HCT116 (cell line): ENCODE data around the gene BECN2. TPM values are rescaled to one million over a fixed set of nuclear protein-coding genes. Genes with fewer than 3 reads are reported as not detected.

ENCODE experiments used
- ATAC-seq: fragments of 200-7000 bp; cut with Tn5 transposase; 2 replicates; pipeline ENCODE4 v1.9.1; 2020; ENCODE audit warnings: mild to moderate bottlenecking, moderate library complexity
- BruUV-seq: library from RNA; stranded (reverse); fragments of 400-500 nt; replicated peaks from 2 replicates; lab custom pipeline; 2021; lab: Mats Ljungman, UMichigan
- CTCF ChIA-PET: fragments of 300-600 bp; sonication (Branson Sonifier 250); formaldehyde crosslinking; loops from one replicate; lab custom pipeline; 2021; ENCODE audit warnings: antibody characterized with exemption; lab: Charles Lee
- POLR2A ChIA-PET: fragments of 300-600, 350-600 bp; sonication (Branson Sonifier 250); formaldehyde crosslinking; loops from one replicate; lab custom pipeline; 2021; ENCODE audit warnings: antibody characterized with exemption; lab: Charles Lee
- RAD21 ChIA-PET, 2 experiments: fragments of 300-600 bp; sonication (Branson Sonifier 250); formaldehyde crosslinking; loops; one replicate each; lab custom pipeline; 2023; ENCODE audit warnings: low total read pairs in 2 of 2; ENCODE audit not compliant: uncharacterized antibody in 2 of 2, unreplicated experiment in 2 of 2, low non-redundant PET in 1 of 2; lab: Charles Lee
- DNase-seq: peaks from one replicate; pipeline ENCODE4 v3.0.0-alpha.2; 2010; ENCODE audit warnings: low read depth, low spot score
- H2AFZ ChIP-seq: fragments of 200-600 bp; shearing (Covaris generic), sonication (generic); 2 replicates; pipeline ENCODE4 v1.6.1; 2017; ENCODE audit warnings: low read depth, mixed run types, mixed read lengths, antibody characterized with exemption, low read length; ENCODE audit not compliant: poor library complexity, severe bottlenecking
- H3K27ac ChIP-seq: 2 replicates; pipeline ENCODE4 v1.5.1; 2012; ENCODE audit warnings: low read depth, low read length
- H3K27me3 ChIP-seq: fragments of 200-600 bp; sonication (generic); 2 replicates; pipeline ENCODE4 v1.6.1; 2016; ENCODE audit warnings: mixed run types, low read length, mixed read lengths; ENCODE audit not compliant: insufficient read depth
- H3K36me3 ChIP-seq, 2 experiments: fragments of 200-500 bp in 1 of 2; fragments of 200-600 bp in 1 of 2; sonication (Bioruptor generic) in 1 of 2; sonication (generic) in 1 of 2; 2 replicates each; pipeline versions ENCODE4 v1.5.1 to v1.6.1; 2014 to 2016; ENCODE audit warnings: low read length in 2 of 2, inconsistent platforms in 1 of 2, mixed read lengths in 1 of 2, mixed run types in 1 of 2; ENCODE audit not compliant: insufficient read depth in 2 of 2, control insufficient read depth in 1 of 2
- H3K4me1 ChIP-seq, 2 experiments: fragments of 200-600 bp in 1 of 2; sonication (generic) in 1 of 2; 2 replicates each; pipeline versions ENCODE4 v1.5.1 to v1.6.1; 2012 to 2017; ENCODE audit warnings: low read length in 2 of 2, inconsistent platforms in 1 of 2, mild to moderate bottlenecking in 1 of 2, mixed read lengths in 1 of 2, mixed run types in 1 of 2, moderate library complexity in 1 of 2; ENCODE audit not compliant: insufficient read depth in 2 of 2, control insufficient read depth in 1 of 2
- H3K4me2 ChIP-seq: fragments of 200-600 bp; sonication (generic); 2 replicates; pipeline ENCODE4 v1.6.1; 2017; ENCODE audit warnings: mixed run types, low read length, mixed read lengths
- H3K4me3 ChIP-seq, 2 experiments: fragments of 200-600 bp in 1 of 2; sonication (generic) in 1 of 2; replicated peaks in 1 of 2; 2 replicates each; pipeline ENCODE4 v1.5.1; 2011 to 2016; ENCODE audit warnings: low read length in 2 of 2, control low read depth in 1 of 2, low read depth in 1 of 2, mild to moderate bottlenecking in 1 of 2, mixed read lengths in 1 of 2, mixed run types in 1 of 2
- H3K79me2 ChIP-seq: fragments of 200-600 bp; sonication (generic); 2 replicates; pipeline ENCODE4 v1.6.1; 2017; ENCODE audit warnings: mild to moderate bottlenecking, mixed run types, low read length, moderate library complexity, mixed read lengths; ENCODE audit not compliant: insufficient read depth
- H3K9ac ChIP-seq: fragments of 200-600 bp; sonication (generic); 2 replicates; pipeline ENCODE4 v1.6.1; 2016; ENCODE audit warnings: low read length, mixed read lengths
- H3K9me2 ChIP-seq: fragments of 200-600 bp; sonication (generic), shearing (Covaris generic); 2 replicates; pipeline ENCODE4 v1.6.1; 2017; ENCODE audit warnings: mixed run types, mild to moderate bottlenecking, moderate library complexity; ENCODE audit not compliant: insufficient read depth
- H3K9me3 ChIP-seq, 2 experiments: fragments of 200-500 bp in 1 of 2; fragments of 200-600 bp in 1 of 2; sonication (Bioruptor generic) in 1 of 2; sonication (generic) in 1 of 2; 2 replicates each; pipeline ENCODE4 v1.6.1; 2014 to 2017; ENCODE audit warnings: low read length in 2 of 2, mixed read lengths in 2 of 2, inconsistent platforms in 1 of 2, low read depth in 1 of 2, mild to moderate bottlenecking in 1 of 2, mixed run types in 1 of 2, moderate library complexity in 1 of 2; ENCODE audit not compliant: control insufficient read depth in 1 of 2, insufficient read depth in 1 of 2
- H4K20me1 ChIP-seq: fragments of 200-600 bp; sonication (generic), shearing (Covaris generic); 2 replicates; pipeline ENCODE4 v1.6.1; 2017; ENCODE audit warnings: mixed run types, mild to moderate bottlenecking, moderate library complexity; ENCODE audit not compliant: insufficient read depth
- CBX3 ChIP-seq: IDR thresholded peaks from 2 replicates; pipeline ENCODE4 v1.6.1; 2012; ENCODE audit warnings: low read depth
- CEBPB ChIP-seq: IDR thresholded peaks from 2 replicates; pipeline ENCODE4 v1.6.1; 2012; ENCODE audit warnings: low read depth
- ELF1 ChIP-seq: IDR thresholded peaks from 2 replicates; pipeline ENCODE4 v1.6.1; 2012; ENCODE audit warnings: low read depth, borderline replicate concordance
- EZH2 ChIP-seq: fragments of 200-600 bp; sonication (generic); IDR thresholded peaks from 2 replicates; pipeline ENCODE4 v1.6.1; 2017; ENCODE audit warnings: antibody characterized with exemption, mixed run types
- EZH2phosphoT487 ChIP-seq: fragments of 200-600 bp; IDR thresholded peaks from 2 replicates; pipeline ENCODE4 v1.6.1; 2018; ENCODE audit warnings: antibody characterized with exemption, borderline replicate concordance
- FOSL1 ChIP-seq: IDR thresholded peaks from 2 replicates; pipeline ENCODE4 v1.6.1; 2012; ENCODE audit warnings: low read depth
- JUND ChIP-seq: IDR thresholded peaks from 2 replicates; pipeline ENCODE4 v1.6.1; 2012
- MAX ChIP-seq: IDR thresholded peaks from 2 replicates; pipeline ENCODE4 v1.6.1; 2012
- POLR2A ChIP-seq: IDR thresholded peaks from 2 replicates; pipeline ENCODE4 v1.7.0; 2011; ENCODE audit warnings: borderline replicate concordance; ENCODE audit not compliant: insufficient read depth, insufficient read length; ENCODE audit errors: extremely low read depth
- SIN3A ChIP-seq: IDR thresholded peaks from 2 replicates; pipeline ENCODE4 v1.6.1; 2012; ENCODE audit warnings: low read depth
- SP1 ChIP-seq: IDR thresholded peaks from 2 replicates; pipeline ENCODE4 v1.6.1; 2012; ENCODE audit warnings: low read depth
- SRF ChIP-seq: IDR thresholded peaks from 2 replicates; pipeline ENCODE4 v1.6.1; 2012; ENCODE audit warnings: low read depth
- TCF7L2 ChIP-seq: IDR thresholded peaks from 2 replicates; pipeline ENCODE4 v1.7.0; 2011; ENCODE audit warnings: borderline replicate concordance, inconsistent platforms; ENCODE audit not compliant: insufficient read depth, insufficient read length; ENCODE audit errors: extremely low read depth
- YY1 ChIP-seq: IDR thresholded peaks from 2 replicates; pipeline ENCODE4 v1.6.1; 2011; ENCODE audit warnings: low read length, low read depth, moderate library complexity, mild to moderate bottlenecking; ENCODE audit not compliant: insufficient replicate concordance; ENCODE audit errors: extremely low read depth
- ZBTB33 ChIP-seq: IDR thresholded peaks from 2 replicates; pipeline ENCODE4 v1.6.1; 2011; ENCODE audit warnings: mild to moderate bottlenecking, low read length, moderate library complexity; ENCODE audit not compliant: insufficient replicate concordance; ENCODE audit errors: extremely low read depth
- ZFX ChIP-seq: fragments of 450-650 bp; IDR thresholded peaks from 2 replicates; pipeline ENCODE4 v1.6.1; 2017
- ZNF274 ChIP-seq: fragments of 200-500 bp; sonication (Bioruptor generic); IDR thresholded peaks from 2 replicates; pipeline ENCODE4 v1.6.1; 2014; ENCODE audit warnings: mild to moderate bottlenecking, low read depth, low read length, inconsistent platforms
- intact Hi-C: fragments of 100-400 bp; cut with micrococcal nuclease; formaldehyde crosslinking; loops from 2 replicates; pipeline ENCODE4 v1.10.0; 2022
- total RNA-seq: library from RNA; stranded (reverse); gene quantifications from one replicate; pipeline ENCODE4 v1.2.1, GENCODE V29; 2021; ENCODE audit not compliant: unreplicated experiment
- TF ChIP-seq, protein P1 (sequence below), 3 experiments: fragments of 200-600 bp in 1 of 3; sonication (generic) in 1 of 3; IDR thresholded peaks in 2 of 3; conservative IDR thresholded peaks in 1 of 3; 2 replicates each; pipeline ENCODE4 v1.5.1; 2012 to 2017; ENCODE audit warnings: low read depth in 2 of 3, low read length in 2 of 3, antibody characterized with exemption in 1 of 3, borderline replicate concordance in 1 of 3, control low read depth in 1 of 3, mild to moderate bottlenecking in 1 of 3, mixed read lengths in 1 of 3, mixed run types in 1 of 3, moderate library complexity in 1 of 3; ENCODE audit not compliant: insufficient read depth in 1 of 3
- TF ChIP-seq, protein P2 (sequence below): IDR thresholded peaks from 2 replicates; pipeline ENCODE4 v1.6.1; 2012; ENCODE audit warnings: low read depth

Gene BECN2
- total RNA-seq, 1 experiment from 2014 or later: not detected

- ChIA-PET RAD21 (no interaction called here), CTCF (no interaction called here), POLR2A (no interaction called here)
- Histone ChIP-seq H3K4me2 (no peak overlapping the region), H3K9me3 (no peaks in the 10 kb centered on the region), H2AFZ (no peak overlapping the region), H3K4me1 (peaks cover 0 to 7% of the 10 kb centered on the region in 2 experiments; a peak in 2 of 4 replicates), H3K27ac (no peak overlapping the region), H3K36me3 (no peaks in the 10 kb centered on the region), H3K4me3 (no peak overlapping the region), H3K27me3 (no peaks in the 10 kb centered on the region), H3K9ac (no peak overlapping the region), H3K79me2 (no peaks in the 10 kb centered on the region), H4K20me1 (no peaks in the 10 kb centered on the region), H3K9me2 (no peaks in the 10 kb centered on the region)
- intact Hi-C loops: no loop called here
- DNase-seq (no peak), ATAC-seq (no peak)
- TF ChIP-seq ZNF274 (no peak), ZFX (no peak), EZH2phosphoT487 (no peak), SP1 (no peak), MAX (no peak), JUND (no peak), FOSL1 (no peak), CEBPB (no peak), EZH2 (no peak), ELF1 (no peak), SIN3A (no peak), POLR2A (no peak), CBX3 (no peak), YY1 (no peak), SRF (no peak), ZBTB33 (no peak), TCF7L2 (no peak)
- TF ChIP-seq, protein P1, sequence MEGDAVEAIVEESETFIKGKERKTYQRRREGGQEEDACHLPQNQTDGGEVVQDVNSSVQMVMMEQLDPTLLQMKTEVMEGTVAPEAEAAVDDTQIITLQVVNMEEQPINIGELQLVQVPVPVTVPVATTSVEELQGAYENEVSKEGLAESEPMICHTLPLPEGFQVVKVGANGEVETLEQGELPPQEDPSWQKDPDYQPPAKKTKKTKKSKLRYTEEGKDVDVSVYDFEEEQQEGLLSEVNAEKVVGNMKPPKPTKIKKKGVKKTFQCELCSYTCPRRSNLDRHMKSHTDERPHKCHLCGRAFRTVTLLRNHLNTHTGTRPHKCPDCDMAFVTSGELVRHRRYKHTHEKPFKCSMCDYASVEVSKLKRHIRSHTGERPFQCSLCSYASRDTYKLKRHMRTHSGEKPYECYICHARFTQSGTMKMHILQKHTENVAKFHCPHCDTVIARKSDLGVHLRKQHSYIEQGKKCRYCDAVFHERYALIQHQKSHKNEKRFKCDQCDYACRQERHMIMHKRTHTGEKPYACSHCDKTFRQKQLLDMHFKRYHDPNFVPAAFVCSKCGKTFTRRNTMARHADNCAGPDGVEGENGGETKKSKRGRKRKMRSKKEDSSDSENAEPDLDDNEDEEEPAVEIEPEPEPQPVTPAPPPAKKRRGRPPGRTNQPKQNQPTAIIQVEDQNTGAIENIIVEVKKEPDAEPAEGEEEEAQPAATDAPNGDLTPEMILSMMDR (IDR thresholded peaks at IDR 0.05 in 2 of 3, conservative IDR thresholded peaks at IDR 0.05 in 1 of 3; ENCODE audit: borderline replicate concordance in 1 of 3, insufficient read depth in 1 of 3, low read depth in 2 of 3, low read length in 2 of 3): no peak
- TF ChIP-seq, protein P2, sequence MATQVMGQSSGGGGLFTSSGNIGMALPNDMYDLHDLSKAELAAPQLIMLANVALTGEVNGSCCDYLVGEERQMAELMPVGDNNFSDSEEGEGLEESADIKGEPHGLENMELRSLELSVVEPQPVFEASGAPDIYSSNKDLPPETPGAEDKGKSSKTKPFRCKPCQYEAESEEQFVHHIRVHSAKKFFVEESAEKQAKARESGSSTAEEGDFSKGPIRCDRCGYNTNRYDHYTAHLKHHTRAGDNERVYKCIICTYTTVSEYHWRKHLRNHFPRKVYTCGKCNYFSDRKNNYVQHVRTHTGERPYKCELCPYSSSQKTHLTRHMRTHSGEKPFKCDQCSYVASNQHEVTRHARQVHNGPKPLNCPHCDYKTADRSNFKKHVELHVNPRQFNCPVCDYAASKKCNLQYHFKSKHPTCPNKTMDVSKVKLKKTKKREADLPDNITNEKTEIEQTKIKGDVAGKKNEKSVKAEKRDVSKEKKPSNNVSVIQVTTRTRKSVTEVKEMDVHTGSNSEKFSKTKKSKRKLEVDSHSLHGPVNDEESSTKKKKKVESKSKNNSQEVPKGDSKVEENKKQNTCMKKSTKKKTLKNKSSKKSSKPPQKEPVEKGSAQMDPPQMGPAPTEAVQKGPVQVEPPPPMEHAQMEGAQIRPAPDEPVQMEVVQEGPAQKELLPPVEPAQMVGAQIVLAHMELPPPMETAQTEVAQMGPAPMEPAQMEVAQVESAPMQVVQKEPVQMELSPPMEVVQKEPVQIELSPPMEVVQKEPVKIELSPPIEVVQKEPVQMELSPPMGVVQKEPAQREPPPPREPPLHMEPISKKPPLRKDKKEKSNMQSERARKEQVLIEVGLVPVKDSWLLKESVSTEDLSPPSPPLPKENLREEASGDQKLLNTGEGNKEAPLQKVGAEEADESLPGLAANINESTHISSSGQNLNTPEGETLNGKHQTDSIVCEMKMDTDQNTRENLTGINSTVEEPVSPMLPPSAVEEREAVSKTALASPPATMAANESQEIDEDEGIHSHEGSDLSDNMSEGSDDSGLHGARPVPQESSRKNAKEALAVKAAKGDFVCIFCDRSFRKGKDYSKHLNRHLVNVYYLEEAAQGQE: no peak
- no TSS peak for BruUV-seq
Measured at GRCh38 chr1:241926141-241926540, 31.4 kb upstream of the BECN2 start.
